K562 (cell line): ENCODE results near the gene PPP1R13L. TPM values are rescaled to one million over a fixed set of nuclear protein-coding genes. Genes with fewer than 3 reads are reported as not detected.

Source experiments
- ATAC-seq: fragments of 200-7000 bp; cut with Tn5 transposase; 3 replicates; pipeline ENCODE4 v1.9.1; 2020; ENCODE audit warnings: moderate library complexity
- BruUV-seq: library from RNA; stranded (reverse); fragments of 400-500 nt; replicated peaks from 2 replicates; lab custom pipeline; 2021; lab: Mats Ljungman, UMichigan
- CTCF ChIA-PET: fragments of 300-600 bp; formaldehyde crosslinking; extraction: SDS; loops from one replicate; lab custom pipeline; 2021; ENCODE audit warnings: low intra/inter-chr PET ratio; lab: Yijun Ruan, JAX
- POLR2A ChIA-PET: fragments of 300-600, 350-650 bp; sonication (Branson Sonifier 250); formaldehyde crosslinking; extraction: SDS; loops from one replicate; lab custom pipeline; 2021; ENCODE audit warnings: antibody characterized with exemption, inconsistent platforms; lab: Yijun Ruan, JAX
- DNase-seq, 4 experiments: peaks; one replicate each; pipeline versions ENCODE4 v3.0.0 to v3.0.0-alpha.2; 2011 to 2018; ENCODE audit warnings: low spot score in 3 of 4, mixed read lengths in 3 of 4; ENCODE audit errors: extremely low read depth in 1 of 4
- FAIRE-seq: peaks from 2 replicates; lab custom pipeline; 2011; peaks lifted over from hg19 to GRCh38; lab: Jason Lieb, UNC
- H2AFZ ChIP-seq: 2 replicates; pipeline ENCODE4 v1.6.0; 2011; ENCODE audit warnings: low read depth, low read length, control low read depth, inconsistent platforms
- H3K27ac ChIP-seq: fragments of 200-600 bp; 3 replicates; pipeline ENCODE4 v1.8.0; 2011; ENCODE audit warnings: low read depth, mild to moderate bottlenecking, control low read depth, inconsistent platforms, low read length, moderate library complexity, mixed read lengths; ENCODE audit errors: extremely low read depth
- H3K27me3 ChIP-seq, 2 experiments: fragments of 300-600 bp in 1 of 2; 2 replicates in 1 of 2; 3 replicates in 1 of 2; pipeline versions ENCODE4 v1.6.0 to v1.8.0; 2011; ENCODE audit warnings: inconsistent platforms in 2 of 2, low read length in 2 of 2, mild to moderate bottlenecking in 1 of 2, mixed read lengths in 1 of 2, moderate library complexity in 1 of 2; ENCODE audit not compliant: control insufficient read depth in 2 of 2, insufficient read depth in 2 of 2
- H3K36me3 ChIP-seq: fragments of 300-600 bp; 3 replicates; pipeline ENCODE4 v1.8.0; 2011; ENCODE audit warnings: mild to moderate bottlenecking, low read length, inconsistent platforms; ENCODE audit not compliant: control insufficient read depth, insufficient read depth
- H3K4me1 ChIP-seq, 2 experiments: fragments of 200-600 bp in 1 of 2; replicated peaks in 1 of 2; 2 replicates in 1 of 2; 3 replicates in 1 of 2; pipeline versions ENCODE4 v1.5.1 to v1.8.0; 2011; ENCODE audit warnings: inconsistent platforms in 2 of 2, low read length in 2 of 2, mild to moderate bottlenecking in 1 of 2, mixed read lengths in 1 of 2, moderate library complexity in 1 of 2; ENCODE audit not compliant: control insufficient read depth in 2 of 2, insufficient read depth in 2 of 2
- H3K4me2 ChIP-seq: 2 replicates; pipeline ENCODE4 v1.6.1; 2011; ENCODE audit warnings: low read length, control low read depth, inconsistent platforms, mixed read lengths; ENCODE audit not compliant: insufficient read depth
- H3K4me3 ChIP-seq: fragments of 200-600 bp; sonication (generic), shearing (Covaris generic); 2 replicates; pipeline ENCODE4 v1.5.1; 2016; ENCODE audit warnings: control low read depth, inconsistent platforms
- H3K79me2 ChIP-seq: fragments of 200-600 bp; 3 replicates; pipeline ENCODE4 v1.8.0; 2011; ENCODE audit warnings: low read length, inconsistent platforms; ENCODE audit not compliant: control insufficient read depth, insufficient read depth
- H3K9ac ChIP-seq, 2 experiments: 2 replicates each; pipeline versions ENCODE4 v1.6.0 to v1.6.1; 2011; ENCODE audit warnings: low read depth in 2 of 2, low read length in 2 of 2, control low read depth in 1 of 2, inconsistent platforms in 1 of 2, mild to moderate bottlenecking in 1 of 2, mixed read lengths in 1 of 2; ENCODE audit not compliant: insufficient read depth in 1 of 2
- H3K9me1 ChIP-seq: one replicate; pipeline ENCODE4 v1.6.0; 2011; ENCODE audit warnings: inconsistent platforms, mild to moderate bottlenecking, low read length, moderate library complexity; ENCODE audit not compliant: control insufficient read depth, insufficient read depth
- H3K9me3 ChIP-seq: replicated peaks from 2 replicates; pipeline ENCODE4 v1.5.1; 2011; ENCODE audit warnings: low read depth, low read length, inconsistent platforms; ENCODE audit not compliant: control insufficient read depth, insufficient read depth
- H4K20me1 ChIP-seq: replicated peaks from 2 replicates; pipeline ENCODE4 v1.6.1; 2011; ENCODE audit warnings: low read length, inconsistent platforms, mixed read lengths; ENCODE audit not compliant: control insufficient read depth, insufficient read depth
- ADNP ChIP-seq: fragments of 200-800 bp; sonication (Bioruptor generic); IDR thresholded peaks from 2 replicates; pipeline ENCODE4 v1.6.1; 2016; ENCODE audit warnings: missing genetic modification characterization, missing compliant biosample characterization
- BMI1 ChIP-seq: fragments of 150-350 bp; IDR thresholded peaks from 2 replicates; pipeline ENCODE4 v1.6.1; 2014; ENCODE audit warnings: low read length
- MCM7 ChIP-seq, 2 experiments: fragments of 450-650 bp; IDR thresholded peaks; 2 replicates each; pipeline ENCODE4 v1.6.1; 2016 to 2018
- NCOR1 ChIP-seq: fragments of 450-650 bp; IDR thresholded peaks from 2 replicates; pipeline ENCODE4 v1.6.1; 2016; ENCODE audit warnings: mild to moderate bottlenecking, moderate library complexity
- RAD21 ChIP-seq, 2 experiments: fragments of 250-450 bp in 1 of 2; fragments of 450-650 bp in 1 of 2; sonication (Bioruptor Pico) in 1 of 2; formaldehyde crosslinking in 1 of 2; IDR thresholded peaks in 1 of 2; conservative IDR thresholded peaks in 1 of 2; 2 replicates each; pipeline versions ENCODE4 v1.4.0 to v1.8.0; 2020 to 2022; ENCODE audit warnings: mild to moderate bottlenecking in 2 of 2, moderate library complexity in 1 of 2
- RFX1 ChIP-seq: fragments of 450-650 bp; IDR thresholded peaks from 2 replicates; pipeline ENCODE4 v1.6.1; 2016; ENCODE audit warnings: mild to moderate bottlenecking, moderate library complexity
- SMARCE1 ChIP-seq: fragments of 450-650 bp; IDR thresholded peaks from 2 replicates; pipeline ENCODE4 v1.7.1; 2016; ENCODE audit warnings: mild to moderate bottlenecking
- TBP ChIP-seq: optimal IDR thresholded peaks from 2 replicates; pipeline ENCODE3; 2011; ENCODE audit warnings: low read depth, low read length, improper control_type of control experiment
- ZNF408 ChIP-seq: fragments of 250-450 bp; sonication (Bioruptor Pico); IDR thresholded peaks from 2 replicates; pipeline ENCODE4 v1.4.0; 2020; ENCODE audit warnings: low read depth, mild to moderate bottlenecking, moderate library complexity
- WGBS: fragments of 100-300 bp; shearing (Covaris generic); methylation state at CpG from one replicate; pipeline ENCODE4 v1.1.6; 2016; ENCODE audit warnings: low coverage, mixed read lengths; ENCODE audit not compliant: insufficient coverage; ENCODE audit errors: missing lambda C conversion rate; 5-methylcytosine and 5-hydroxymethylcytosine counted together
- in situ Hi-C: fragments of 300-500 bp; cut with MboI; formaldehyde crosslinking; loops from 4 replicates; pipeline ENCODE4 v1.15.0; 2018; ENCODE audit warnings: inconsistent platforms, mixed read lengths
- intact Hi-C: fragments of 100-400 bp; cut with micrococcal nuclease; formaldehyde crosslinking; loops from 2 replicates; pipeline ENCODE4 v1.14.2; 2022
- polyA plus RNA-seq, 8 experiments: library from polyadenylated mRNA; depleted of rRNA in 4 of 8; stranded (reverse) in 5 of 8; unstranded in 3 of 8; fragments of >200 nt; fragmentation: Nextera tagmentation in 2 of 8; fragmentation: Illumina TruSeq in 1 of 8; extraction: Ambion mirVana in 2 of 8; extraction: Trizol in 1 of 8; gene quantifications; 2 replicates each; pipeline versions ENCODE4 v1.2.1 to v1.2.3, GENCODE V29; 2011 to 2014; ENCODE audit warnings: inconsistent platforms in 1 of 8, missing spikeins in 1 of 8
- total RNA-seq, 7 experiments: library from RNA; depleted of rRNA in 6 of 7; stranded (reverse); fragments of >200 nt in 6 of 7; fragmentation: Illumina TruSeq in 2 of 7; extraction: Trizol in 2 of 7; gene quantifications; 2 replicates each; pipeline versions ENCODE4 v1.2.1 to v1.2.3, GENCODE V29; 2011 to 2021; ENCODE audit warnings: low replicate concordance in 1 of 7
- TF ChIP-seq, protein P1 (sequence below), 2 experiments: fragments of 450-650 bp; IDR thresholded peaks; 2 replicates each; pipeline ENCODE4 v1.6.1; 2016
- TF ChIP-seq, protein P2 (sequence below), 3 experiments: fragments of 200-800 bp in 1 of 3; sonication (Bioruptor generic) in 1 of 3; sonication (generic) in 1 of 3; formaldehyde crosslinking in 1 of 3; IDR thresholded peaks; 2 replicates each; pipeline versions ENCODE4 v1.6.1 to v1.8.0; 2016 to 2022; ENCODE audit warnings: mild to moderate bottlenecking in 2 of 3, missing compliant biosample characterization in 2 of 3, missing genetic modification characterization in 2 of 3, missing genetic modification reagents in 1 of 3
- TF ChIP-seq, protein P3 (sequence below): fragments of 250-450 bp; sonication (Bioruptor Pico); IDR thresholded peaks from 2 replicates; pipeline ENCODE4 v1.8.0; 2022; ENCODE audit warnings: inconsistent platforms

PPP1R13L gene
- total and polyA plus RNA-seq, 9 of the 15 experiments (the other 6 are each of a cell fraction or from before 2014, with no cell fraction given): 0.32 to 6.7 (median 2.0) TPM

DNA sequence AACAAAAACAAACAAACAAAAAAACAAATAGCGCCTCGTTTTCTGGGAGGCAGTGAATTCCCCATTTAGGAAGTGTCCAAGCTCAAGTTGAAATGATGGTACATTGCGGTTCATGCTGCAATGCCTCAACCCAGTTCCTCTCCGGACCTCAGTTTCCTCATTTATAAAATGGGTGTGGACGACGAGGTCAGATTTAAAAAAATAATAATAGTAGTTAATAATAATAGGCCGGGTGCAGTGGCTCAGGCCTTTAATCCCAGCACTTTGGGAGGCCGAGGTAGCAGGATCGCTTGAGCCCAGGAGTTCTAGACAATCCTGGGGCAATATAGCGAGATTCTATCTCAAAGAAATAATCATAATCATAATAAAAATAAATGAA, 34.3 kb upstream of the PPP1R13L start:
- ATAC-seq (no peak), FAIRE-seq (no peak), DNase-seq (no peak)
- H3K9me1 ChIP-seq: no peaks in the 10 kb centered on the region
- ChIA-PET CTCF (interaction anchor here (0.6 to 6.4 kb wide), 11 partner anchors 11 to 204 kb away, joined by 3 to 179 read pairs (median 8); partner anchors contain the start of gene FOSB), POLR2A (interaction anchor here (0.5 to 3.6 kb wide), 22 partner anchors 9 to 549 kb away, joined by 3 to 51 read pairs (median 5); partner anchors contain the start of genes ERCC1 and FOSB)
- H3K36me3 ChIP-seq: no peaks in the 10 kb centered on the region
- no peaks in the 10 kb centered on the region for H3K9me3 ChIP-seq
- H3K27ac ChIP-seq: peak overlapping the region; percentile 93
- 26% methylated on average over 10 of the region's 10 CpGs for WGBS
- intact Hi-C loops: loop anchor here (1.0 kb wide), 1 partner anchor 39 kb away; no protein-coding TSS in a partner anchor
- peak overlapping the region; percentile 82 to 93; a peak in 3 of 4 replicates for H3K9ac ChIP-seq
- no peaks in the 10 kb centered on the region for H3K79me2 ChIP-seq
- in situ Hi-C loops: no loop called here
- H2AFZ ChIP-seq: peak overlapping the region; percentile 86
- H3K4me1 ChIP-seq: peaks cover 27 to 43% of the 10 kb centered on the region in 2 experiments
- no peak overlapping the region for H3K4me2 ChIP-seq
- BruUV-seq: no TSS peak
- peak overlapping the region; percentile 68 for H3K4me3 ChIP-seq
- no peaks in the 10 kb centered on the region for H3K27me3 ChIP-seq
- 0 out of 2 replicates have a peak, but pooled peaks cover 4% of the 10 kb centered on the region for H4K20me1 ChIP-seq
- no peak for TF ChIP-seq BMI1
- TF ChIP-seq ADNP (tag): peak; percentile 84
- TF ChIP-seq TBP: no peak
- TF ChIP-seq, protein P1, sequence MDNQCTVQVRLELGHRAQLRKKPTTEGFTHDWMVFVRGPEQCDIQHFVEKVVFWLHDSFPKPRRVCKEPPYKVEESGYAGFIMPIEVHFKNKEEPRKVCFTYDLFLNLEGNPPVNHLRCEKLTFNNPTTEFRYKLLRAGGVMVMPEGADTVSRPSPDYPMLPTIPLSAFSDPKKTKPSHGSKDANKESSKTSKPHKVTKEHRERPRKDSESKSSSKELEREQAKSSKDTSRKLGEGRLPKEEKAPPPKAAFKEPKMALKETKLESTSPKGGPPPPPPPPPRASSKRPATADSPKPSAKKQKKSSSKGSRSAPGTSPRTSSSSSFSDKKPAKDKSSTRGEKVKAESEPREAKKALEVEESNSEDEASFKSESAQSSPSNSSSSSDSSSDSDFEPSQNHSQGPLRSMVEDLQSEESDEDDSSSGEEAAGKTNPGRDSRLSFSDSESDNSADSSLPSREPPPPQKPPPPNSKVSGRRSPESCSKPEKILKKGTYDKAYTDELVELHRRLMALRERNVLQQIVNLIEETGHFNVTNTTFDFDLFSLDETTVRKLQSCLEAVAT (IDR thresholded peaks at IDR 0.05): 0 out of 4 replicates have a peak, but pooled peaks of 1 of the 2 experiments have one; percentile 5
- TF ChIP-seq, protein P2, sequence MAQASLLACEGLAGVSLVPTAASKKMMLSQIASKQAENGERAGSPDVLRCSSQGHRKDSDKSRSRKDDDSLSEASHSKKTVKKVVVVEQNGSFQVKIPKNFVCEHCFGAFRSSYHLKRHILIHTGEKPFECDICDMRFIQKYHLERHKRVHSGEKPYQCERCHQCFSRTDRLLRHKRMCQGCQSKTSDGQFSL (CRISPR knock-in tag; IDR thresholded peaks at IDR 0.05): no peak
- TF ChIP-seq, protein P2 (tag; IDR thresholded peaks at IDR 0.05): no peak
- no peak for TF ChIP-seq SMARCE1
- TF ChIP-seq RAD21 (CRISPR knock-in tag; conservative IDR thresholded peaks at IDR 0.05 in 1 of 2, IDR thresholded peaks at IDR 0.05 in 1 of 2): no peak
- no peak for TF ChIP-seq RFX1
- TF ChIP-seq ZNF408 (CRISPR knock-in tag): no peak
- no peak for TF ChIP-seq NCOR1
- no peak for TF ChIP-seq MCM7 (IDR thresholded peaks at IDR 0.05)
- TF ChIP-seq, protein P3, sequence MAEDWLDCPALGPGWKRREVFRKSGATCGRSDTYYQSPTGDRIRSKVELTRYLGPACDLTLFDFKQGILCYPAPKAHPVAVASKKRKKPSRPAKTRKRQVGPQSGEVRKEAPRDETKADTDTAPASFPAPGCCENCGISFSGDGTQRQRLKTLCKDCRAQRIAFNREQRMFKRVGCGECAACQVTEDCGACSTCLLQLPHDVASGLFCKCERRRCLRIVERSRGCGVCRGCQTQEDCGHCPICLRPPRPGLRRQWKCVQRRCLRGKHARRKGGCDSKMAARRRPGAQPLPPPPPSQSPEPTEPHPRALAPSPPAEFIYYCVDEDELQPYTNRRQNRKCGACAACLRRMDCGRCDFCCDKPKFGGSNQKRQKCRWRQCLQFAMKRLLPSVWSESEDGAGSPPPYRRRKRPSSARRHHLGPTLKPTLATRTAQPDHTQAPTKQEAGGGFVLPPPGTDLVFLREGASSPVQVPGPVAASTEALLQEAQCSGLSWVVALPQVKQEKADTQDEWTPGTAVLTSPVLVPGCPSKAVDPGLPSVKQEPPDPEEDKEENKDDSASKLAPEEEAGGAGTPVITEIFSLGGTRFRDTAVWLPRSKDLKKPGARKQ (CRISPR knock-in tag): no peak
